ENCODE data around the gene RNF213.

The RNF213 gene

GRCh38 chr17:80246726-80247125 lies 13.9 kb upstream of the RNF213 start:
- ChIA-PET CTCF (interaction anchor here (1.5 kb wide), 1 partner anchor 163 kb away, joined by 4 read pairs; no protein-coding TSS in a partner anchor), POLR2A (no interaction called here)
- no peak overlapping the region for H3K4me3 ChIP-seq (ENCODE audit: low read depth, low read length)
- DNase-seq (ENCODE audit: low read depth, low spot score), result no peak
- TF ChIP-seq CTCF (IDR thresholded peaks at IDR 0.05; ENCODE audit: insufficient read depth, low read length, missing control alignments), result no peak

- no peak overlapping the region for H3K4me3 ChIP-seq (ENCODE audit: low read depth, low read length)
- no peak for TF ChIP-seq CTCF (IDR thresholded peaks at IDR 0.05; ENCODE audit: insufficient read depth, low read length, missing control alignments)
- POLR2A ChIA-PET, result no interaction called here
- no peak for DNase-seq (ENCODE audit: low read depth, low spot score)
- CTCF ChIA-PET, result no interaction called here
These were observed 13.1 kb upstream of the RNF213 start for GRCh38 chr17:80247561-80247960.

- TF ChIP-seq CTCF (IDR thresholded peaks at IDR 0.05; ENCODE audit: insufficient read depth, low read length, missing control alignments), result no peak
These were observed 12.4 kb upstream of the RNF213 start for GRCh38 chr17:80248001-80248893.

GRCh38 chr17:80248894-80249710 lies 11.6 kb upstream of the RNF213 start:
- CTCF ChIA-PET, result no interaction called here
- no peak for TF ChIP-seq CTCF (IDR thresholded peaks at IDR 0.05; ENCODE audit: insufficient read depth, low read length, missing control alignments)
- H3K4me3 ChIP-seq (ENCODE audit: low read depth, low read length), result no peak overlapping the region
- no peak for DNase-seq (ENCODE audit: low read depth, low spot score)
- POLR2A ChIA-PET, result no interaction called here

More at GRCh38 chr17:80248001-80248893, 12.4 kb upstream of the RNF213 start:
- ChIA-PET CTCF (no interaction called here), POLR2A (no interaction called here)
- DNase-seq (ENCODE audit: low read depth, low spot score), result no peak
- no peak overlapping the region for H3K4me3 ChIP-seq (ENCODE audit: low read depth, low read length)

GRCh38 chr17:80251966-80252365 lies 8.7 kb upstream of the RNF213 start:
- TF ChIP-seq CTCF (IDR thresholded peaks at IDR 0.05; ENCODE audit: insufficient read depth, low read length, missing control alignments), result no peak
- DNase-seq (ENCODE audit: low read depth, low spot score), result no peak
- ChIA-PET POLR2A (no interaction called here), CTCF (no interaction called here)
- no peak overlapping the region for H3K4me3 ChIP-seq (ENCODE audit: low read depth, low read length)

GRCh38 chr17:80252871-80253270 lies 7.8 kb upstream of the RNF213 start:
- no peak for DNase-seq (ENCODE audit: low read depth, low spot score)
- ChIA-PET POLR2A (no interaction called here), CTCF (interaction anchor here (1.1 to 1.5 kb wide), 4 partner anchors 9 to 244 kb away, joined by 3 to 4 read pairs (median 3); no protein-coding TSS in a partner anchor)
- H3K4me3 ChIP-seq (ENCODE audit: low read depth, low read length), result no peak overlapping the region
- peak; percentile 50 for TF ChIP-seq CTCF (IDR thresholded peaks at IDR 0.05; ENCODE audit: insufficient read depth, low read length, missing control alignments)

Measured in AG04449 (cell line).